ENCODE results near the gene ARID1A. TPM values are rescaled to one million over a fixed set of nuclear protein-coding genes. Genes with fewer than 3 reads are reported as not detected.

Gene ARID1A
- total RNA-seq, 6 donors from 2014 or later: 61.3 to 102 (median 70.5) TPM

- Histone ChIP-seq H3K27ac (peak overlapping the region; percentile 74 to 88 (median 86)), H3K4me3 (peak overlapping the region in 1 of 4 donors; percentile 12), H3K9me3 (no peaks in the 10 kb centered on the region), H3K36me3 (peaks cover 0 to 33% (median 7%) of the 10 kb centered on the region in 4 donors), H3K27me3 (no peaks in the 10 kb centered on the region), H3K4me1 (peaks cover 51 to 76% (median 66%) of the 10 kb centered on the region in 4 donors)
- WGBS, 2 donors: 38 to 41% methylated on average over 8 of the region's 8 CpGs
- ATAC-seq (ENCODE audit: low FRiP score in 2 of 2): peak; percentile 94
- peak in 1 of 2 donors; percentile 91 for DNase-seq
- TF ChIP-seq POLR2AphosphoS5 (IDR thresholded peaks at IDR 0.05) (peak; percentile 84 to 88), EP300 (IDR thresholded peaks at IDR 0.05) (peak in 2 of 4 donors; percentile 38 to 58), CTCF (IDR thresholded peaks at IDR 0.05) (no peak), POLR2A (IDR thresholded peaks at IDR 0.05) (peak in 2 of 4 donors; percentile 34 to 36)
Observed at GRCh38 chr1:26744075-26744959, 48.5 kb downstream of the ARID1A start.

GRCh38 chr1:26745191-26745590 is 49.4 kb downstream of the ARID1A start:
- peak overlapping the region; percentile 74 to 88 (median 86) for H3K27ac ChIP-seq
- no peaks in the 10 kb centered on the region for H3K9me3 ChIP-seq
- WGBS, 2 donors: 65 to 81% methylated on average over 5 of the region's 5 CpGs
- peaks cover 59 to 77% (median 69%) of the 10 kb centered on the region in 4 donors for H3K4me1 ChIP-seq
- H3K4me3 ChIP-seq: no peak overlapping the region
- no peak for DNase-seq
- TF ChIP-seq EP300 (IDR thresholded peaks at IDR 0.05) (no peak), CTCF (IDR thresholded peaks at IDR 0.05) (no peak), POLR2A (IDR thresholded peaks at IDR 0.05) (no peak), POLR2AphosphoS5 (IDR thresholded peaks at IDR 0.05) (no peak)
- H3K27me3 ChIP-seq: no peaks in the 10 kb centered on the region
- no peak for ATAC-seq (ENCODE audit: low FRiP score in 2 of 2)
- H3K36me3 ChIP-seq: peaks cover 0 to 41% (median 10%) of the 10 kb centered on the region in 4 donors

- ATAC-seq (ENCODE audit: low FRiP score in 2 of 2): no peak
- H3K27ac ChIP-seq: peak overlapping the region in 2 of 4 donors; percentile 88
- TF ChIP-seq POLR2A (IDR thresholded peaks at IDR 0.05) (no peak), EP300 (IDR thresholded peaks at IDR 0.05) (no peak), CTCF (IDR thresholded peaks at IDR 0.05) (no peak), POLR2AphosphoS5 (IDR thresholded peaks at IDR 0.05) (no peak)
- no peaks in the 10 kb centered on the region for H3K27me3 ChIP-seq
- no peaks in the 10 kb centered on the region for H3K9me3 ChIP-seq
- no peak for DNase-seq
- peaks cover 59 to 86% (median 67%) of the 10 kb centered on the region in 4 donors for H3K4me1 ChIP-seq
- WGBS, 2 donors: 93 to 96% methylated on average over 5 of the region's 5 CpGs
- peaks cover 0 to 40% (median 8%) of the 10 kb centered on the region in 4 donors for H3K36me3 ChIP-seq
- H3K4me3 ChIP-seq: no peak overlapping the region
Observed at GRCh38 chr1:26747048-26747447, 51.2 kb downstream of the ARID1A start.

- DNase-seq: no peak
- Histone ChIP-seq H3K36me3 (peaks cover 0 to 44% (median 8%) of the 10 kb centered on the region in 4 donors), H3K4me3 (no peak overlapping the region), H3K27ac (peak overlapping the region in 3 of 4 donors; percentile 7 to 65 (median 30)), H3K27me3 (no peaks in the 10 kb centered on the region), H3K4me1 (peaks cover 62 to 87% (median 73%) of the 10 kb centered on the region in 4 donors), H3K9me3 (no peaks in the 10 kb centered on the region)
- TF ChIP-seq EP300 (IDR thresholded peaks at IDR 0.05): no peak
- no peak for TF ChIP-seq POLR2AphosphoS5 (IDR thresholded peaks at IDR 0.05)
- TF ChIP-seq POLR2A (IDR thresholded peaks at IDR 0.05): no peak
- no peak for TF ChIP-seq CTCF (IDR thresholded peaks at IDR 0.05)
- ATAC-seq (ENCODE audit: low FRiP score in 2 of 2): no peak
- WGBS, 2 donors: 80 to 91% methylated on average over 1 of the region's 1 CpG
Observed at GRCh38 chr1:26748351-26748750, 52.5 kb downstream of the ARID1A start.

All from upper lobe of left lung (tissue), 6 donors.